ENCODE results near the gene CELA3B.
"Not testable (repeated sequence)": the region's sequence is repeated elsewhere in the genome, so short reads cannot be mapped to it uniquely, and the experiment has no call there.

CELA3B gene

DNA sequence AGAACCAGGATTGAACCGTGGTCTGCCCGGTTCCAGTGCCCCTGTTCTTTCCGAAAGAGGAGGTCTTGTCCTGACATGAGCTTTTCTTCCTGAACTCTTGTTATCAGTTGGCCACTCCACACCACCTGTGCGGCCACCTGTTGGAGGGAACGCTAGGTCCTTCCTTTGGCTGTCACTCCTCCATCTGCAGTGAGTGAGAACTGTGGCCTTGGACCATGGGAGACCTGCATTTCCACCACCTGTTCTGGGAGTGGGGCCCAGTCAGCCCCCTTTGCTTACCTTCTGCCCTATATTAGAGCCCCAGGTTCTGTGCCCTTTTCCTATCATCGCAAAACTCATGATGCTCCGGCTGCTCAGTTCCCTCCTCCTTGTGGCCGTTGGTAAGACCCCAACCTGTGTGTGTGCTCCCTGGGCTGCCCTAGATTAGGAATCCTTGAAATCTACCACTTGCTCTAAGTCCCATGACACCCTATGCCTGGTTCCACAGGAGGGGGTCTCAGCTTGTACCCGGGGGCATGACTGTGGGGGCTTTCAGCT is at the start of gene CELA3B:
CELA3B (plus strand) TSS at position 320 of the 537 bp plus-strand sequence; CDS start at position 338, 18 bp downstream.
- DNase-seq; intact Hi-C loops (cut with DNase I): not testable (repeated sequence)

GRCh38 chr1:21927533-21928237 is 49.1 kb upstream of the CELA3B start:
- intact Hi-C loops (cut with DNase I) = no loop called here

GRCh38 chr1:21930080-21930571 is 46.7 kb upstream of the CELA3B start:
- intact Hi-C loops (cut with DNase I) = no loop called here
- DNase-seq = no peak

More at GRCh38 chr1:21927533-21928237, 49.1 kb upstream of the CELA3B start:
- no peak for DNase-seq

DNA sequence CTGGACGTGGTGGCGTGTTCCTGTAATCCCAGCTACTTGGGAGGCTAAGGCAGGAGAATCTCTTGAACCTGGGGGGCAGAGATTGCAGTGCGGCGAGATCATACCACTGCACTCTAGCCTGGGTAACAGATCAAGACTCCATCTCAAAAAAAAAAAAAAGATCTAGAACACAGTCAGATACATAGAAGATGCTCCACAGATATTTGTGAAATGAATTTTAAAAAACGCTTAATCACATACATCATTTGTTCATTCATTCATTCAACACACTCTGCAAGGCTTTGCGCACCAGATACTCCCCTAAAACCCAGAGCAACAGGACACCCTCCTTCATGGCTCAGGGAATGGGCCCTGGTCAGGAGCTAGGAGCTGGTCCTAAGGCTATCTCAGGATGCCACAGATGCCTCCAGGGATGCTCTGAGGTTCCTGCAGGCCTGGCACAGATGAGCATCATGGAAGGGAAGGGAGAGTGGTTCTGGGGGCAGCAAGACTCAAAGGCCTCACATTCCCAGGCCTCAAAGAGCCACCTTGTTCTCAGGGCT is 46.1 kb upstream of the CELA3B start:
- intact Hi-C loops (cut with DNase I) = no loop called here
- DNase-seq = no peak

DNA sequence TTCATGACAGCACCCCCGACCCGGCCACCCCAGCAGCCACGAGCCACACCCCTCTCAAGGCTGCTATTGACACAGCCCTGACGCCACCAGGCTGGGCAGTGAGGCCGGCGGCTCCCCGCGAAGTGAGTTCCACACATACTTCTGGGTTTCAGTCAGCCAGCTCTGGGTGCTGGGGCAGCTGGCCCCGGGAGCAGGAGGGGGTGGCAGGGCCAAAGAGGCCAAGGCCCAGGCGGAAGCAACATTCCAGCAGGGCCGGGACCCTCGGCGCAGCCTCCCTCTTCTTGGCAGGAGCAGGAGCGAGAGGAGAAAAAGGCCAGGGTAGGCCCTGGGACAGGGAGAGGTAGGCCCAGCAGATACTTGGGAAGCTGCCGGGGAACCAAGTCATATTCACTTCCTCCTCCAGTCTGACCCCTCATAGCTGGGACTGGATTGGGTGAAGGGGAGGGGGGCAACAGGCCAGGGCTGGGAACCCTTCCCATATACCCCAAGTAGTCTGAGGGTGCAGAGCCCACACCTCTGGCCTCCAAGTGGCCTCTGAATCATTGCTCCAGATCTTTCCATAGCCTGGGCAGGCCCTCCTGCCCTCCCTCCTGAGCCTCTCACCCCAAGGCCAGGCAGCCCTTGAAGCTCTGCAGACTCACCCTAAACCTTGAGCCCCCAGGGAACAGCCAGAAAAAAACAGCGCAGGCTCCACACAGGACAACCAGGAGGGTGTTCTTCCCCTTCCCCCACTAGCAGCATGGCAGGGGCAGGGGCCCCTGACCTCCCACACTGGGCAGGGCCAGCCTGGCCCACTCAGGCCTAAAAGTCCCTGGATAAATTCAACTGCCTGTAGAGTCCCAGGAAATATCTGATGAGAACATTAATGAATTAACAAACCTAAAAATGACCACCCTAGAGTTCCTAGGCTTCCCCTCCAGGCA is 45.4 kb upstream of the CELA3B start:
- DNase-seq = no peak
- intact Hi-C loops (cut with DNase I) = no loop called here

GRCh38 chr1:21932127-21932526 is 44.7 kb upstream of the CELA3B start:
- intact Hi-C loops (cut with DNase I) = no loop called here
- no peak for DNase-seq

DNA sequence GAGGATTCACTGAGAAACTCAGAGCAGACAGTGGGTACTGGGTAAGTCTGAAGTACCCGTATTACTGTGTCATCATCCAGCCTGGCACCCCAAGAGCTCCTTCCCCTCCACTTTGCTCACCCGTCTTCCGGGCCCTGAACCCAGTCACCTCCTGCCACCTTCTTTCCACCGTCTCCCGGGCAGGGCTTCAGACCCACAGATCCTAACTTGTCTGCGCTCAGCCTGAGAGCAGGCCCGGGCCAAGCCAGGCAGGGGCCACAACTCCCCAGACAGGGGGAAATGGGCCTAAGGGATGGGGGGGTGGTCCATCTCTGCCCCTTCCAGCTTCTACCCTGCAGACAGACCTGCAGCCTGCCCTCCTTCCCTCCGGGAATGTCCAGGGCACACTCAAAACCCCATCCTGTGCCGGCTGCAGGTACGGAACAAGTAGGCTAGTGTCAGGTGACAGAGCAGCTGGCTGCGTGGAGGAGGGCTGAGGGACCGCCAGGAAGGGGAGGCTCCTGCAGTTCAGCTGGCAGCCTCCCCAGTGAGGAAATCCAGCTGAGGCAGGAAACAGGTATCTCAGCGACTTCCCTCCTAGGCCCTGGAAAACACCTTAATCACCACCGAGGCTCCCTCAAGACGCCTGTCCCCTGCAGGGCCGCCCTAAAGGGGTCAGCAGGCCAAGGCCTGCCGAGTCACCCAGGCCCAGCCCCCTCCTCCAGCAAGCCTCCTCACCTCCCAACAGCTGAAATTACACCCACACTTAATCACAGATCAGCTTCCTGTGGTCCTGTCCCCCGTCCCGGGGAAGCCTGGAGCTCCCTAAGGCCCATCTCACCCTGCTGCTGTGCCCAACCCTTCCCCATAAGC is 43.2 kb upstream of the CELA3B start:
- no peak for DNase-seq
- intact Hi-C loops (cut with DNase I) = no loop called here

DNA sequence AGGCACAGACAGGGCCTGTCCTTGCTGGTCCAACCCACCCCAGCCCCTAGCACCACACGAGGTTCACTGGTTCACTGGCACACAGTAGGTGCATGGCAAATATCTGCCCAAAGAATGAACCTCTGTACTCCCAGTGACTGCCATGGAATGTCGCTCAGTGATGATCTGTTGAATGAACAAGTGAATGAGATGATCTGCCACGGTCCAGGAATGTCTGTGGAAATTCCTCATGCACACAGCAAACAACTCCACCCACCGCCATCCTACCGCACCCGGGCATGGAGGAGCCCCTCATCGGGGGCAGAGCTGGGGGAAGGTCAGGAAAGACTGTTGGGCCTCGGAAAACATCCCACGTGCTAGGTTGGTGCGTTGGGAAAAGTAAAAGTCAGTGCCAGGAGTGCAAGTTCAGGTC is 41.4 kb upstream of the CELA3B start:
- DNase-seq = no peak

DNA sequence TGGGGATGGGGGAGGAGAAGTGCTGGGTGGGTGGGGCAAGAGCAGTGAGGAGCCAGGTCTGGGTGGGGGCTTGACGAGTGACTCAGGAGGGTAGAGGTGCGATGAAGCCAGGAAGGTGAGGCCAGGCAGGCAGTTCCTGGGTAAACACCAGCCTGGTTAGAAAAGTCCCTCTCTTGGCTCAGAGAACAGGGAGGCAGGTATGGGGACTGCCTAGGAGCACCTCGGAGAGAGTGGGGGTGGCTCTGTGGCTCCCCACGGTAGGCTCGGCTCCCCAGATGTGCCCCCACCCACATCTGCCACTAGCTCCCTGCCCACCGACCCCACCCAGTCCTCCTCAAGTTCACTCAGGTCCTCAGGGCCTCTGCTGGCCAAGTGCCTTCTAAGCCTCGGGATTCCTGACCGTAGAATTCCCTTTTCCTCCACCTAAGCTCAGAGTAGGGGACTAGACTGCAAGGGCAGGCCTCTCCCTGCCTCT is 40.9 kb upstream of the CELA3B start:
- no peak for DNase-seq
- intact Hi-C loops (cut with DNase I) = loop anchor here (5.0 kb wide), 1 partner anchor 154 kb away; the partner anchor contains the start of gene USP48

More for the DNA sequence above, 41.4 kb upstream of the CELA3B start:
- intact Hi-C loops (cut with DNase I) = loop anchor here (5.0 kb wide), 1 partner anchor 153 kb away; the partner anchor contains the start of gene USP48

GRCh38 chr1:21936366-21937031 is 40.3 kb upstream of the CELA3B start:
- DNase-seq = peak in 13 of 42 donors; percentile 11 to 59 (median 27)
- intact Hi-C loops (cut with DNase I) = loop anchor here (5.0 kb wide), 1 partner anchor 154 kb away; the partner anchor contains the start of gene USP48

DNA sequence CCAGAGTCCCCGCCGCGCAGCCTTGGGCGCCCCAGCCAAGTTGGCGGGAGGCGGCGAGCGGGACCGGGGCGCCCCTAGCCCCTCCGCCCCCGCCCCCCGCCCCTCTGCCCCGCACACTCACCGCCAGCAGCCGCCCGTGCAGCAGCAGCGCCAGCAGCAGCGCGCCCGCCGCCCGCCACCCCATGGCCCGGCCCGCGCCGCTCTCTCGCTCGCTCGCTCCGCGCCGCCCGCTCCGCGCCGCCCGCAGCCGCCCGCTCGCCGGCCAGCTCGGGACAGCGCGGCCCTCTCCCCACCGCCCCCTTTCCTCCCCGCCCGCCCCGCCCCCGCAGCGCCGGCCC is 39.8 kb upstream of the CELA3B start, which contains the start of gene HSPG2:
HSPG2 (minus strand) TSS at position 277 of the 338 bp plus-strand sequence; CDS start at position 184, 93 bp downstream.
- intact Hi-C loops (cut with DNase I) = loop anchor here (5.0 kb wide), 1 partner anchor 155 kb away; the partner anchor contains the start of gene USP48
- no peak for DNase-seq

GRCh38 chr1:21937372-21938121 is 39.3 kb upstream of the CELA3B start:
- intact Hi-C loops (cut with DNase I) = loop anchor here (5.0 kb wide), 1 partner anchor 155 kb away; the partner anchor contains the start of gene USP48
- peak; percentile 66 to 94 (median 88) for DNase-seq

- intact Hi-C loops (cut with DNase I) = loop anchor here (5.0 kb wide), 1 partner anchor 157 kb away; the partner anchor contains the start of gene USP48
- no peak for DNase-seq
Observed at GRCh38 chr1:21938732-21939538, 37.9 kb upstream of the CELA3B start.

- DNase-seq = peak in 41 of 42 donors; percentile 35 to 88 (median 66)
- intact Hi-C loops (cut with DNase I) = loop anchor here (5.0 kb wide), 1 partner anchor 158 kb away; the partner anchor contains the start of gene USP48
Observed at GRCh38 chr1:21939650-21940374, 37.0 kb upstream of the CELA3B start.

GRCh38 chr1:21940492-21940891 is 36.3 kb upstream of the CELA3B start:
- no peak for DNase-seq
- intact Hi-C loops (cut with DNase I) = no loop called here
